ENCODE data around the gene SNX8.

- TF ChIP-seq EZH2phosphoT487 (IDR thresholded peaks at IDR 0.05; ENCODE audit: low read depth, severe bottlenecking, unreplicated experiment) = no peak
- no peak for TF ChIP-seq CTCF (IDR thresholded peaks at IDR 0.05; ENCODE audit: poor library complexity)
- no peak for TF ChIP-seq EZH2 (IDR thresholded peaks at IDR 0.05; ENCODE audit: borderline replicate concordance)
Measured at GRCh38 chr7:2220954-2221353, 93.3 kb downstream of the SNX8 start.

All from hepatocyte (in vitro differentiated cells).